GM13977 (cell line): ENCODE measurements around the gene TIMM9.

Source experiments
- DNase-seq: peaks from one replicate; pipeline ENCODE4 v3.0.0; 2012; ENCODE audit warnings: low spot score
- CTCF ChIP-seq: IDR thresholded peaks from 2 replicates; pipeline ENCODE4 v1.5.1; 2012; ENCODE audit warnings: mild to moderate bottlenecking, control low read depth; ENCODE audit not compliant: insufficient read depth; ENCODE audit errors: extremely low read depth, missing control alignments
- in situ Hi-C: fragments of 300-500 bp; cut with MboI; formaldehyde crosslinking; loops from one replicate; pipeline ENCODE4 v1.12.0; 2022; ENCODE audit warnings: low sequenced_read_pairs, low pct_unique_long_range_greater_than_20kb, mixed read lengths, inconsistent platforms; ENCODE audit not compliant: unreplicated experiment

Gene TIMM9

DNA sequence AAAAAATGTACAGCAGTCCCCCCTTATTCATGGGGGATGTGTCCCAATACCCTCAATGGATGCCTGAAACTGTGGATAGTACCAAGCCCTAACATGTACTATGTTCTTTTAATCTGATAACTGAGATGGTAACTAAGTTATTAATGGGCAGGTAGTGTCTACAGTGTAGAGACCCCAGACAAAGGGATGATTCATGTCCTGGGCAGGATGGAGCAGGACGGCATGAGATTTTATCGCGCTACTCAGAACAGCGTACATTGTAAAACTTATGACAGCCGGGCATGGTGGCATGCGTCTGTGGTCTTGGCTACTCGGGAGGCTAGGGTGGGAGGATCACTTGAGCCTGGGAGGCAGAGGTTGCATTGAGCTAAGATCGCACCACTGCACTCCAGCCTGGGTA is 37.3 kb upstream of the TIMM9 start:
- DNase-seq: no peak
- TF ChIP-seq CTCF: no peak
- in situ Hi-C loops: no loop called here

DNA sequence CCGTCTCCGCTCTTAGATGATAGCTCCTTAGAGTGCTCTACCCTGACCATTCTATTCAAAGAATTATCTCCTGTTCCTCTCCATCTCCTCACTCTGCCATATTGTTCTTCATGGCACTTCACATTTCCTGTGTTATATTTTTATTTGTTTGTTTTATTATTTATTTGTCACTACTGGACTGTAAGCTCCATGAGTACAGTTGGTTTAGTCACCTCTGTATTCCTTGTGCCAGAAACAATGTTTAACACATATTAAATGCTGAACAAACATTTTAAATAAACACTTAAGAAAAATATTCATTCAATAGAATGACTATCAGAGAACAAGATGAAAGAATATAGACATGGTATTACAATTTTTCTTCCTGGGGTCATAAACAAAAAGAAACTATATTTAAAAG is 35.8 kb upstream of the TIMM9 start:
- in situ Hi-C loops: no loop called here
- no peak for DNase-seq
- no peak for TF ChIP-seq CTCF

DNA sequence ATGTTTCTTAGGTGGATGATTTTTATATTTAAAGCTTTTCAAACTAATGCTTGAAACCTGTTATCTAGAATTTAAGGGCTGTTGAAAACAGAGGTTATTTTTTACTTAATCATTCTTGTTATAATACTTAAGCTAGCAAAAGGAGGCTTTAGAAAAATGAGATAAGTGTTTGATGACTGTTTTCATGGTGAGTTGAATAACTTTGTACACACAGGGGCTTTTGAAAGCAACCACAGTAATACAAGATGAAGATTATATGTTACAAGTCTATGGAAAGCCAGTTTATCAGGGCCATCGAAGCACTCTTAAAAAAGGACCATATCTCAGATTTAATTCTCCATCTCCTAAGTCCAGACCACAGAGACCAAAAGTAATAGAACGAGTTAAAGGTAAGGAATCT is 33.4 kb upstream of the TIMM9 start:
- DNase-seq: no peak
- in situ Hi-C loops: no loop called here
- TF ChIP-seq CTCF: no peak

DNA sequence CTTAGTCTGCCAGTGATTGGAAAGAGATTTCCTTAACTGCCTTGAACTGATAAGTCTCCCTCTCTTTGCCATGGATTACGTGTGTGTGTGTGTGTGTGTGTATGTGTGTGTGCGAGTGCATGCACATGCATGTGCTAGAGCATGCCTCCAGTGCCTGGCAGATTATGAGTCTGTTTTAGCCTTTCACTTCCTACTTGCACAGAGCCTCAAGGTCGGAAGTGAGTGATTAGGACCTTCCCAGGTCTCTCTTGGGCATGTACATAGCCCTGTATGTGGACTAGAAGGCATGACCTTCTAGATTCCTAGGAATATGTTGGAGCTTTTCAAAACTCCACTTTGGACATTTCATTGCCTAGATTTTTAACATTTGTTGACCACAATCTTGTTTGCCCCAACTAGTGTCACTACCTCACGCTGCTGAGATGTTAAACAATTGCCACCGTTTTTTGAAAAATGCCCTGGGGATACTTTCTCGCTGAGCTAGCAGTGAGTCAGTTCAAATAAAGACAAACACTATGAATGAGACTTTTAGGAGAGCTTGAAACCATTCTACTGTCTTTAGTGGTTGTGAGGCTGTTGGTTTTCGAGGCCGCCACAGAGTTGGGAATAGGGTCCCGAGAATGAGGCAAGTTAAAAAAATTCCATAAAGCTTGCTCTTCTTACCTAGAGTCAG is 28.4 kb upstream of the TIMM9 start:
- in situ Hi-C loops: no loop called here
- no peak for DNase-seq
- no peak for TF ChIP-seq CTCF

DNA sequence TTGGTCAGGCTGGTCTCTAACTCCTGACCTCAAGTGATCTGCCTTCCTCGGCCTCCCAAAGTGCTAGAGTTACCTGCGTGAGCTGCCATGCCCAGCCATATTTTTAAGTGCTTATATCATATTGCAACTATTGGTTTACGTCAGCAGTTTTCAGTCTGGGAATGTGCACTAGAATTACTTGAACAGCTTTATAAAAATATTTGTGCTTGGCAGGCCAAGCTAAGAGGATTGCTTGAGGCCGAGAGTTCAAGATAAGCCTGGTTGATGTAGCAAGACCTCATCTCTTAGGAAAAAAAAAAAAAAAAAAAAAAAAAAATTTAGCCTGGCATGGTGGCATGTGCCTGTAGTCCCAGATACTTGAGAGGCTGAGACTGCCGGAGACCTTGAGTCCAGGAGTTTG is 17.3 kb upstream of the TIMM9 start:
- no peak for TF ChIP-seq CTCF
- in situ Hi-C loops: no loop called here
- DNase-seq: no peak

GRCh38 chr14:58439476-58439875 is 12.1 kb upstream of the TIMM9 start:
- TF ChIP-seq CTCF: no peak
- in situ Hi-C loops: no loop called here
- no peak for DNase-seq

- in situ Hi-C loops: no loop called here
- no peak for DNase-seq
These were observed 2.8 kb upstream of the TIMM9 start for GRCh38 chr14:58430156-58430555.

More at GRCh38 chr14:58430156-58430555, 2.8 kb upstream of the TIMM9 start:
- TF ChIP-seq CTCF: no peak
